GM19397 (cell line): ENCODE measurements around the gene ZBTB22.
A peak's percentile ranks its signal among the peaks of the same experiment; 100 is the strongest.
"Not testable (repeated sequence)": the region's sequence is repeated elsewhere in the genome, so short reads cannot be mapped to it uniquely, and the experiment has no call there.

Experiments used
- ATAC-seq: cut with Tn5 transposase; IDR thresholded peaks from one replicate; pipeline ENCODE4 v1.9.1; 2021; ENCODE audit warnings: mild to moderate bottlenecking, moderate library complexity; ENCODE audit not compliant: unreplicated experiment

ZBTB22 gene, protein sequence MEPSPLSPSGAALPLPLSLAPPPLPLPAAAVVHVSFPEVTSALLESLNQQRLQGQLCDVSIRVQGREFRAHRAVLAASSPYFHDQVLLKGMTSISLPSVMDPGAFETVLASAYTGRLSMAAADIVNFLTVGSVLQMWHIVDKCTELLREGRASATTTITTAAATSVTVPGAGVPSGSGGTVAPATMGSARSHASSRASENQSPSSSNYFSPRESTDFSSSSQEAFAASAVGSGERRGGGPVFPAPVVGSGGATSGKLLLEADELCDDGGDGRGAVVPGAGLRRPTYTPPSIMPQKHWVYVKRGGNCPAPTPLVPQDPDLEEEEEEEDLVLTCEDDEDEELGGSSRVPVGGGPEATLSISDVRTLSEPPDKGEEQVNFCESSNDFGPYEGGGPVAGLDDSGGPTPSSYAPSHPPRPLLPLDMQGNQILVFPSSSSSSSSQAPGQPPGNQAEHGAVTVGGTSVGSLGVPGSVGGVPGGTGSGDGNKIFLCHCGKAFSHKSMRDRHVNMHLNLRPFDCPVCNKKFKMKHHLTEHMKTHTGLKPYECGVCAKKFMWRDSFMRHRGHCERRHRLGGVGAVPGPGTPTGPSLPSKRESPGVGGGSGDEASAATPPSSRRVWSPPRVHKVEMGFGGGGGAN

DNA sequence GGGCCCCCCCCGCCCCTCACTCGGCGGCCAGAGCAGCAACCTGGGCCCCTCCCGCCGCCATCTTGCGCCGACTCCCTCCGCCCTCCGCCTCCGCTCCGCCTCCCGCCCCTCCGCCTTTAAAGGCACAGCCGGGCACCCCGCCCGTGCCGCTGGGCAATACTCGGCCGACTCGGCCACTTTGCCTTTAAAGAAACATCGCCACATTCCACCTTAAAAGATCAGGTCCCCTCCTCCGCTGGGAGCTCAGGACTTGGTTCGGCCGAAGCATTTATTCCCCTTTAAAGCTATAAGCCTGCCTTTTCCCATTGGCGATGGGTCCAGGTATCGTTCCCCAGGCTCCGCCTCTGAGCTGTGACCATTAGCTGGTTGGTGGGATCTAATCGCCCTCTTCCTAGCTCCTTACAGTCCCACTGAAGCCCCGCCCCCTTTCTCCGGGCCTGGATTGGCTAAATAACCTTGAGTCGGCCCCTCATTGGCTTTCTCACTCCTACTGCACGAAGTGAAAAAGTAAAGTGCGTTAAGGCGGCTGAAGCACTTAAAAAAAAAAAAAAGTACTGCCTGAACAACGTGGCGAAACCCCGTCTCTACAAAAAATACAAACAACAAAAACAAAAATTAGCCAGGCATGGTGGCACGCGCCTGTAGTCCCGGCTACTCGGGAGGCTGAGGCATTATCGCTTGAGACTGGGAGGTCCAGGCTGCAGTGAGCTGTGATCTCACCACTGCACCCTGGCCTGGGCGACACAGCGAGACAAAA lies at the start of gene ZBTB22:
Gene ZBTB22 (minus strand): TSS at position 76 of the 757 bp plus-strand sequence. CDS start 828 bp downstream, outside the sequence.
- ATAC-seq, result peak; percentile 49

DNA sequence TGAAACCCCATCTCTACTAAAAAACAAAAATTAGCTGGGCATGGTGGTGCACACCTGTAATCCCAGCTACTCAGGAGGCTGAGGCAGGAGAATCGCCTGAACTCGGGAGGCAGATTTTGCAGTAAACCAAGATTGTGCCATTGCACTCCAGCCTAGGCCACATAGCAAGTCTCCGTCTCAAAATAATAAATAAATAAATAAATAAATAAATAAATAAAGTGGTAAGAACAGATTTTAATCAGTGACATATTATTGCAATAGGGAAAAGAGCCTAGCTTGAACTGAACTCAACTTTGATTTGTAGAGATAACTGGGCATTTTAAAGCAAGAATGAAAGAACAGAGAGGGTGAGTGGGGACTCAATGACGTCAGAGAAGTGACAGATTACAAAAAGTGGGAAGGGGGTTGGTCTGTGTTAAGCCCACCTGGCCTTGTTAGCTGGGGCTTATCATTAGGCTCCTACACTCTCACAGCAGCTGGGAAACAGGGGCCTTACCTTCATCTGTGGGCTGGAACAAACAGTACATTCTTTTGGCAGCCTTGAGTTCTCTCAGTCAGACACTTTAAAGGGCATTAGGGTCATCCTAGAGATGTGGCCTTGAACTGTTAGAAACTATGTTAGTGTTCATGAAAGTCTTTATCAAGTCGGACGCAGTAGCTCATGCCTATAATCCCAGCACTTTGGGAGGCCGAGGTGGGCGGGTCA lies 49.6 kb upstream of the ZBTB22 start:
- ATAC-seq, result no peak

DNA sequence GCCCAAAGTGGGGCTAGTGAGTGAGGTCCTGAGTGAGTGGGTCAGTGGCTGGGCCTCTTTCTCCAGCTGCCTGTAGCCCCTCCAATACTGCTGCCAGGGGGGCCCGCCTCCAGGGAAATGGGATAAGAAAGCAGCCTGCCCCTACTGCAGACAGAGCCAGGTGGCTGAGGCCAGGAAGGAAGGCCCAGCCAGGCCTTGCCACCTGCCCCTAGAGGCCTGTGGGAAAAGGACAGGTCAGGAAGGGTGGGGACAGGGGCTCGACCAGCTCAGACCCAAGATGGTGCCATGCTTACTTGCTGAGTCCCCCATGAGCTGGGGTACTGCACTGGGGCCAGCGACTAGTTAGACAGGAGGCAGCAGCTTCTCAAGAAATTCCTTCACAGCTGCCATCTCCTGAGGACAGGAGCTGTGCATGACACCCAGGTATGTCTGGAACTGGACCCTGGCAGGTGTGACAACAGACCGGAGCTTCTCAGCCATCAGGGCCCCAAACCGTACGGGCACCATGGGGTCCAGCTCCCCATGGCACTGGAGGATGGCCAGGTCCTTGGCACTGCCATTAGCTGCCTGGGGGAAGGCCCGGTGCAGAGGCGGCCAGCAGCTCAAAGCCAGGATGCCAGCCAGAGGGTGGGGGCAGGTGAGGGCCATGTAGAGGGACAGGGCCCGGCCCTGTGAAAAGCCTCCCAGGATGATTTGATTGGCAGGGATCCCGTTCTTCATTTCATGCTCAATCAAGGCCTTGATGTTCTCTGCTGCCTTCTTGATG lies 47.8 kb upstream of the ZBTB22 start:
- not testable (repeated sequence) for ATAC-seq

DNA sequence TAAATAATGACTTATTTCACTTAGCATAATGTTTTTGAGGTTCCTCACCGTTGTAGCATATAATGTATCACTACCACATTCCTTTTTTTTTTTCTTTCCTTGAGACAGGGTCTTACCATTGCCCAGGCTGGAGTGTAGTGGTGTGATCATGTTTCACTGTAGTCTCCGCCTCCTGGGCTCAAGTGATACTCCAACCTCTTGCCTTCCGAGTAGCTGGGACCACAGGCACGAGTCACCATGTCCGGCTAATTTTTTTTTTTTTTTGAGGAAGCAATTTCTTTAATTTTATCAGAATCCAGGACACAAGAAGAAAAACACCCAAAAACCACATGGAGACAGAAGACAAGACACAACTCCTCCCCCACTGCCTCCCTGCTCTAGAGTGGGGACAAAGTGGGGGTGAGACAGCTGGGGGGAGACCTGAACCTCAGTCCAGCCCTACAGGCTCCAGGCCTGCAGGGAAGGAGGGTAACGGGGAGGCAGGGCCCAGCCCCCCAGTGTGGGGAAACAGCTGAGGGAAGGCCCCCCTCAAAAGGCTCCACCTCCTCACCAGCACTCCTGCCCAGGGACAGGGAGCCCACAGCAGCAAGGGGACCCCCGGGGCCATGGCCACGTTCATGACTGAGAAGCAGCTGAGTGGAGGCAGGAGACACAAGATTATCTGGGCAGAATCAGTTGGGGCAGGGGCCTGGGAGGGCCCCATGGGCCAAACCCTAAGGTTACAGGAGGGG lies 47.1 kb upstream of the ZBTB22 start:
- not testable (repeated sequence) for ATAC-seq

DNA sequence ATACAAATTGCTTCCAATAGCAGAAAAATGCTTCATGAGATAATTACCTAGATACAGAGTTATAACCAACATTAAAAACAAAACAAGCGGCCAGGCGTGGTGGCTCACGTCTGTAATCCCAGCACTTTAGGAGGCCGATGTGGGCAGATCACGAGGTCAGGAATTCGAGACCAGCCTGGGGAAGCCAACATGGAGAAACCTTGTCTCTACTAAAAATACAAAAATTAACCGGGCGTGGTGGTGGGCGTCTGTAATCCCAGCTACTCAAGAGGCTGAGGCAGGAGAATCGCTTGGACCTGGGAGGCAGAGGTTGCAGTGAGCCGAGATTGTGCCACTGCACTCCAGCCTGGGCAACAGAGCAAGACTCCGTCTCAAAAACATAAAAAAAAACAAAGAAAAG lies 45.9 kb upstream of the ZBTB22 start:
- not testable (repeated sequence) for ATAC-seq

DNA sequence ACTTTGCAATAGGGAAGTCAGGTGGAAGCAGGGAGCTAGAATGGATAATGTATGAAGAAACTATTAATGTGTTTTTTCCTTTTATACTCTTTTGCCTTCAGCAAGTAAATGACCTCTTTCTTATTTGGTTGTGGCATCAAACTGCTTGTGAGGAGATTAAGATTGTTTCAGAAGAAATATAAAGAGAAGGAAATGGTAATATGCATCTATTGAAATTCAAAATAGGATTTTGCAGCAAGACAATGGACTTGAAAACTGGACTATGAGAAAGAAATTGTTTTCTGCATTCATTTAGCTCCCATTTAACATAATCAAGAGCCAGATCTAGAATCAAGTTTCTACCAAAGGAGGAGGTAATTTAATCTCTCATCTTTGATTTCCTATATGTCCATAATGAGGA lies 41.8 kb upstream of the ZBTB22 start:
- no peak for ATAC-seq

DNA sequence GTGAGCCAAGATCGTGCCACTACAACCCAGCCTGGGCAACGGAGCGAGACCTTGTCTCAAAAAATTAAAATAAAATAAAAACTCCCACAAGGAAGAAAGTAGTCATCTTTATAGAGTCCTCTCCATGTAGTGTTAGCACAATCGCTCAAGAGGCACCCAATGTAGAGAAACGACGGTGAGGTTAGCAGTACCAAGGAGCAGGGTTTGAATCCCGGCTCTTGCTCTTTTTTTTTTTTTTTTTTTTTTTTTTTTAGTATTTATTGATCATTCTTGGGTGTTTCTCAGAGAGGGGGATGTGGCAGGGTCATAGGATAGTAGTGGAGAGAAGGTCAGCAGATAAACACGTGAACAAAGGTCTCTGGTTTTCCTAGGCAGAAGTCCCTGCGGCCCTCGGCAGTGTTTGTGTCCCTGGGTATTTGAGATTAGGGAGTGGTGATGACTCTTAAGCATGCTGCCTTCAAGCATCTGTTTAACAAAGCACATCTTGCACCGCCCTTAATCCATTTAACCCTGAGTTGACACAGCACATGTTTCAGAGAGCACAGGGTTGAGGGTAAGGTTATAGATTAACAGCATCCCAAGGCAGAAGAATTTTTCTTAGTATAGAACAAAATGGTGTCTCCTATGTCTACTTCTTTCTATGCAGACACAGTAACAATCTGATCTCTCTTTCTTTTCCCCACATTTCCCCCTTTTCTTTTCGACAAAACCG lies 39.8 kb upstream of the ZBTB22 start:
- ATAC-seq, result not testable (repeated sequence)

DNA sequence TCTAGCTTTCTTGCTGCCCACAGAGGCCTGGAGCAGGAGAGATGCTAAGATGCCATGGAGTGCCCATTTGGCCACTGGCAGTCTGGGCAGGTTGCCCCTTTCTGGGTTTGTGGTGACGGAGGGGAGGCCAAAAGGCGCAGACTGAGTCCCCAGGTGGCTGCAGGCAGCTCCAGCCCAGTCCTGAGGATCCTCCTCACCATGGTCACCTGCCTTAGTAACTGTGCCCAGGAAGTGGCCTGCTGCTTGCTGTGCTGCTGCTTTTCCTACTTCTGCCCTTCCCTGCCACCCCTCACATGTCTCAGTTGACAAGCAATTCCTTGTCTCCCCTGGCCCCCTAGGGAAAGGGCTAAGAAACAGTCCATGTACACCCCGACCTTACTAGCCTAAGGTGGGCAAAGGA lies 38.8 kb upstream of the ZBTB22 start:
- no peak for ATAC-seq

DNA sequence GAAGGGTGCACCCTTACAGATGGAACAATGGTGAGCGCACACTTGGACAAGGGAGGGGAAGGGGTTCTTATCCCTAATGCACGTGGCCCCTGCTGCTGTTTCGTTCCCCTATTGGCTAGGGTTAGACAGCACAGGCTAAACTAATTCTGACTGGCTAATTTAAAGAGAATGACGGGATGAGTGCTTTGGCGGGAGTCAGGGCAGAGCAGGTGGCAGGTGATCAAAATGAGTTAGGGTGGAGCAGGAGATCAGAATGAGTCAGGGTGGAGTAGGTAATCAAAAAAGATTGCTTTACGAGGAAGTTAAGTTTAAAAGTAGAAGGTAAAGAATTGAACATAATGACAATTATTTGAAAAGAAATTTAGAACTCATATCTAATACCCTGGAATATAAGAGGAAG lies 38.3 kb upstream of the ZBTB22 start:
- not testable (repeated sequence) for ATAC-seq

DNA sequence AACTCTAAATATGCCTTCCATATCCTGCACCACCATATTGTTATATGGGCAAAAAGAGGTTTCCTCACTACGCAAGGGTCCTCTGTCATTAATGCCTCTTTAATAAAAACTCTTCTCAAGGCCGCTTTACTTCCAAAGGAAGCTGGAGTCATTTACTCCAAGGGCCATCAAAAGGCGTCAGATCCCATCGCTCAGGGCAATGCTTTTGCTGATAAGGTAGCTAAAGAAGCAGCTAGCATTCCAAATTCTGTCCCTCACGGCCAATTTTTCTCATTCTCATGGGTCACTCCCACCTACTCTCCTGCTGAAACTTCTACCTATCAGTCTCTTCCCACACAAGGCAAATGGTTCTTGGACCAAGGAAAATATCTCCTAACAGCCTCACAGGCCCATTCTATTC lies 30.3 kb upstream of the ZBTB22 start:
- ATAC-seq, result no peak

DNA sequence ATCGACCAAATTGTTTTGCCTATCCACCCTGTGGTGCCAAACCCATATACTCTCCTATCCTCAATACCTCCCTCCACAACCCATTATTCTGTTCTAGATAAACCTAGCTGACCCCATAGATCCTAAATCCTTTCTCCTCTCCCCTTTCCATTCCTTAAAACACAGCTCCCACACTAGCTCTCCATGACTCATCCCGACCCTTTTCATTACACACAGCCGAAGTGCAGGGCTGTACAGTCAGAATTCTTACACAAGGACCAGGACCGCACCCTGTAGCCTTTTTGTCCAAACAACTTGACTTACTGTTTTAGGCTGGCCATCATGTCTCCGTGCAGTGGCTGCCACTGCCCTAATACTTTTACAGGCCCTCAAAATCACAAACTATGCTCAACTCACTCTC lies 29.4 kb upstream of the ZBTB22 start:
- not testable (repeated sequence) for ATAC-seq

DNA sequence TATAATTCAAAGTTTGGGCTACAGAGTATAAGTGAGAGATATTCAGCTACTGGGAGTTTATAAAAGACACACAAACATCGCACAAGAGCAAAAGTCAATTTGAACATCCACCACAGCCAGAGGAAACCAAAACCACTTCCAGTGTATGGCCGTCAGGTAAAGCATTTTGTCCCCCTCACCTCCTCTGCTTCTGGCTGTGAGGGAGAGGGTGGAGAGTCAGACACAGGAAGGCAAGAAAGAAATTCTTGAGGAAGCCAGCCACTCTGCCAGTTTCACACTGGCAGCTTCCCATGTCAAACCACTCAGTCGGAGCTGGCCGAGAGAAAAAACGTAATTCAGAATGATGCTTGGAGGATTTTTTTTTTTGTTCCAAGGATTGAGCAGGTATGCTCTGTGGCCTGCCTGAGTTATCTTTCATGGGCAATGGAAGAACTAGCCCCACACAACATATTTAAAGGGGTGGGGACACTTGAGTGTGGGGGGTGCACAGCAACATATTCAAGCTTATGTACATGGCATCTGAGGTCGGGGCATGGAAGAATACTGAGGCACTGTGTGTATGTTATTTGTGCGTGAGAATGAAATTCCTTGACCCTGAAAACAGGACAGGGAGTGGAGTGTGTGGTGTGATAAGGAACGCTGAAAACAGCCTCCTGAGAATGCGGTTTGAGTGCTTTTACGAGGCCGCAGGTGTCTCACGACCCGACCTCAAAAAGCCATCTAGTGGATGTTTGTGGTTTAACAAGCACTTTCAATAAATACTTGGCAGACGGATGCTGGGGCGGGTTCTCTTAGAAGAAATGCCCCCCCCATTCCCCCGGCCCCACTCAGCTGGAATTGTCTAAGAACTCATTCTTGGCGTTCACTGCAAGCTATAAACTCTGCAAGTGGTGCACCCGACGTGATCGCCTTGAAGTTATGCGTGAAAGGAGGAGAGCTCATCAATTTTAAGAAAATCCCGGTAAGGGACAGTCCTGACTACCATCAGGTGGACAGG lies 27.5 kb upstream of the ZBTB22 start:
- ATAC-seq, result no peak

DNA sequence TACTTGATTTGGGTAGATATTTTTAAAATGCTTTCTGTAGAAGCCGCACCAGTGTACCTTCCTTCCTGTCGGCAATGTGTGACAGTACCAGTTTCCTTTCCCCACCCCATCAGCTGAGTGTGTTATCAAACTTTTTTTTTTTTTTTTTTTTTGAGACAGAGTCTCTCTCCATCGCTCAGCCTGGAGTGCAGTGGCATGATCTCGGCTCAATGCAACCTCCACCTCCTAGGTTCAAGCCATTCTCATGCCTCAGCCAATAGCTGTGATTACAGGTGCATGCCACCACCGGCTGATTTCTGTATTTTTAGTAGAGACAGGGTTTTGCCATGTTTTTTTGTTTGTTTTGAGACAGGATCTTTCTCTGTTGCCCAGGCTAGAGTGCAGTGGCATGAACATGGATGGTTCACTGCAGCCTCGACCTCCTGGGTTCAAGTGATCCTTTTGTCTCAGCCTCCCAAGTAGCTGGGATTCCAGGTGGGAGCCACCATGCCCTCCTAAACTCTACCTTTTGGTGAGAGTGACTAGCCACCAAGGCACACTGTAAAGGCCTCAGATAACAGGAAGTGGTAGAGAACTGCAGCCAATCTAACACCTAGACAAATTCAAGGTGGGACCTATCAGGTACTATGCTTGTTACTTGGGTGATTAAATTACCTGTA lies 26.5 kb upstream of the ZBTB22 start:
- peak; percentile 57 for ATAC-seq

DNA sequence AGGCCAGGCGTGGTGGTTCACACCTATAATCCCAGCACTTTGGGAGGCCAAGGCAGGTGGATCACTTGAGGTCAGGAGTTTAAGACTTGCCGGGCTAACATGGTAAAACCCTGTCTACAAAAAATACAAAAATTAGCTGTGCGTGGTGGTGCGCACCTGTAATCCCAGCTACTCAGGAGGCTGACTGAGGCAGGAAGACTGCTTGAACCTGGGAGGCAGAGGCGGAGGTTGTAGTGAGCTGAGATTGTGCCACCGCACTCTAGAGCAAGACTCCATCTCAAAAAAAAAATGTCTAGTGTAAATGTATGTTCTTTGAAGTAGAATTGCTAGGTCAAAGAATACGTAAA lies 26.0 kb upstream of the ZBTB22 start:
- not testable (repeated sequence) for ATAC-seq

DNA sequence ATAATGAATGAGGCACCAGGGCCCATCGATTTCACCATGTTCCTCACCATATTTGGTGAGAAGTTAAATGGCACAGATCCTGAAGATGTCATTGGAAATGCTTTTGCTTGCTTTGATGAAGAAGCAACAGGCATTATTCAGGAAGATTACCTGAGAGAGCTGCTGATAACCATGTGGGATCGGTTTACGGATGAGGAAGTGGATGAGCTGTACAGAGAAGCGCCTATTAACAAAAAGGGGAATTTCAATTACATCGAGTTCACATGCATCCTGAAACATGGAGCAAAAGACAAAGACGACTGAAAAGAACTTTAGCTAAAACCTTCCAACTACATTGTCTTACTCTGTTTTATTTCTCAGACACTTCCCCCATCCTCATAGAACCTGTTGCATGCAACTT lies 21.6 kb upstream of the ZBTB22 start:
- ATAC-seq, result no peak

DNA sequence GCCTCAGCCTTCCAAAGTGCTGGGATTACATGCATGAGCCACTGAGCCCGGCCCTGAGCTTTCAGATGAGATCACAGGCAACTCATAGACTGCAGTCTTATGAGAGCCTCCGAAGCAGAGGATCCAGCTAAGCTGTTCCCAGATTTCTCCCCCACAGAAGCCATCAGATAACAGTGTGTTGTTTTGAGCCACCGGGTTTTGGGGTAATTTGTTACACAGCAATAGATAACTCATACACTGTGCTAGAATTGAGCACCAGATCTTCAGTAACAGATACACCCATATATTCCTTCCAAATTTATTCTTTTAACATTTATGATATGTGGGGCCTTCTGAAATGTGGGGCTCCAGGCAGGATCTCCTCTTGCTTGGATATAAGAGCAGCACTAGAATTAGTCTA lies 19.0 kb upstream of the ZBTB22 start:
- ATAC-seq, result no peak

DNA sequence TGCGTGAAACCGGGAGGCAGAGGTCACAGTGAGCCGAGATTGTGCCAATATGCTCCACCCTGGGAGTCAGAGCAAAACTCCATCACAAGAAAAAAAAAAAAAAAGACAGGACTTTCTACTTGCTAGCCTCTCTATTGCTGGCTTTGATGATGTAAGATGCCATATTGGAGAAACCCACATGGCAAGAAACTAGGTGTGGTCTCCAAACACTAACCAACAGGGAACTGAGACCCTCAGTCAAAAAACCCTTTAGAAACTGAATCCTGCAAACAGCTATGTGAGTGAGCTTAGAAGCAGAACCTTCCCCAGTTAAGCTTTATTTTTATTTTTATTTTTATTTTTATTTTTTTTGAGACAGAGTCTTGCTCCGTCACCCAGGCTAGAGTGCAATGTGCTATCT lies 18.4 kb upstream of the ZBTB22 start:
- ATAC-seq, result no peak
